HCT116 (cell line): Measurements from ENCODE around the gene CACNG5. TPM values are rescaled to one million over a fixed set of nuclear protein-coding genes. Genes with fewer than 3 reads are reported as not detected.

Experiments
- ATAC-seq: fragments of 200-7000 bp; cut with Tn5 transposase; 2 replicates; pipeline ENCODE4 v1.9.1; 2020; ENCODE audit warnings: mild to moderate bottlenecking, moderate library complexity
- BruUV-seq: library from RNA; stranded (reverse); fragments of 400-500 nt; replicated peaks from 2 replicates; lab custom pipeline; 2021; lab: Mats Ljungman, UMichigan
- CTCF ChIA-PET: fragments of 300-600 bp; sonication (Branson Sonifier 250); formaldehyde crosslinking; loops from one replicate; lab custom pipeline; 2021; ENCODE audit warnings: antibody characterized with exemption; lab: Charles Lee
- POLR2A ChIA-PET: fragments of 300-600, 350-600 bp; sonication (Branson Sonifier 250); formaldehyde crosslinking; loops from one replicate; lab custom pipeline; 2021; ENCODE audit warnings: antibody characterized with exemption; lab: Charles Lee
- RAD21 ChIA-PET, 2 experiments: fragments of 300-600 bp; sonication (Branson Sonifier 250); formaldehyde crosslinking; loops; one replicate each; lab custom pipeline; 2023; ENCODE audit warnings: low total read pairs in 2 of 2; ENCODE audit not compliant: uncharacterized antibody in 2 of 2, unreplicated experiment in 2 of 2, low non-redundant PET in 1 of 2; lab: Charles Lee
- DNase-seq: peaks from one replicate; pipeline ENCODE4 v3.0.0-alpha.2; 2010; ENCODE audit warnings: low read depth, low spot score
- H2AFZ ChIP-seq: fragments of 200-600 bp; shearing (Covaris generic), sonication (generic); 2 replicates; pipeline ENCODE4 v1.6.1; 2017; ENCODE audit warnings: low read depth, mixed run types, mixed read lengths, antibody characterized with exemption, low read length; ENCODE audit not compliant: poor library complexity, severe bottlenecking
- H3K27ac ChIP-seq: 2 replicates; pipeline ENCODE4 v1.5.1; 2012; ENCODE audit warnings: low read depth, low read length
- H3K27me3 ChIP-seq: fragments of 200-600 bp; sonication (generic); 2 replicates; pipeline ENCODE4 v1.6.1; 2016; ENCODE audit warnings: mixed run types, low read length, mixed read lengths; ENCODE audit not compliant: insufficient read depth
- H3K36me3 ChIP-seq, 2 experiments: fragments of 200-500 bp in 1 of 2; fragments of 200-600 bp in 1 of 2; sonication (Bioruptor generic) in 1 of 2; sonication (generic) in 1 of 2; 2 replicates each; pipeline versions ENCODE4 v1.5.1 to v1.6.1; 2014 to 2016; ENCODE audit warnings: low read length in 2 of 2, inconsistent platforms in 1 of 2, mixed read lengths in 1 of 2, mixed run types in 1 of 2; ENCODE audit not compliant: insufficient read depth in 2 of 2, control insufficient read depth in 1 of 2
- H3K4me1 ChIP-seq, 2 experiments: fragments of 200-600 bp in 1 of 2; sonication (generic) in 1 of 2; 2 replicates each; pipeline versions ENCODE4 v1.5.1 to v1.6.1; 2012 to 2017; ENCODE audit warnings: low read length in 2 of 2, inconsistent platforms in 1 of 2, mild to moderate bottlenecking in 1 of 2, mixed read lengths in 1 of 2, mixed run types in 1 of 2, moderate library complexity in 1 of 2; ENCODE audit not compliant: insufficient read depth in 2 of 2, control insufficient read depth in 1 of 2
- H3K4me2 ChIP-seq: fragments of 200-600 bp; sonication (generic); 2 replicates; pipeline ENCODE4 v1.6.1; 2017; ENCODE audit warnings: mixed run types, low read length, mixed read lengths
- H3K4me3 ChIP-seq, 2 experiments: fragments of 200-600 bp in 1 of 2; sonication (generic) in 1 of 2; replicated peaks in 1 of 2; 2 replicates each; pipeline ENCODE4 v1.5.1; 2011 to 2016; ENCODE audit warnings: low read length in 2 of 2, control low read depth in 1 of 2, low read depth in 1 of 2, mild to moderate bottlenecking in 1 of 2, mixed read lengths in 1 of 2, mixed run types in 1 of 2
- H3K79me2 ChIP-seq: fragments of 200-600 bp; sonication (generic); 2 replicates; pipeline ENCODE4 v1.6.1; 2017; ENCODE audit warnings: mild to moderate bottlenecking, mixed run types, low read length, moderate library complexity, mixed read lengths; ENCODE audit not compliant: insufficient read depth
- H3K9ac ChIP-seq: fragments of 200-600 bp; sonication (generic); 2 replicates; pipeline ENCODE4 v1.6.1; 2016; ENCODE audit warnings: low read length, mixed read lengths
- H3K9me2 ChIP-seq: fragments of 200-600 bp; sonication (generic), shearing (Covaris generic); 2 replicates; pipeline ENCODE4 v1.6.1; 2017; ENCODE audit warnings: mixed run types, mild to moderate bottlenecking, moderate library complexity; ENCODE audit not compliant: insufficient read depth
- H3K9me3 ChIP-seq, 2 experiments: fragments of 200-500 bp in 1 of 2; fragments of 200-600 bp in 1 of 2; sonication (Bioruptor generic) in 1 of 2; sonication (generic) in 1 of 2; 2 replicates each; pipeline ENCODE4 v1.6.1; 2014 to 2017; ENCODE audit warnings: low read length in 2 of 2, mixed read lengths in 2 of 2, inconsistent platforms in 1 of 2, low read depth in 1 of 2, mild to moderate bottlenecking in 1 of 2, mixed run types in 1 of 2, moderate library complexity in 1 of 2; ENCODE audit not compliant: control insufficient read depth in 1 of 2, insufficient read depth in 1 of 2
- H4K20me1 ChIP-seq: fragments of 200-600 bp; sonication (generic), shearing (Covaris generic); 2 replicates; pipeline ENCODE4 v1.6.1; 2017; ENCODE audit warnings: mixed run types, mild to moderate bottlenecking, moderate library complexity; ENCODE audit not compliant: insufficient read depth
- CBX3 ChIP-seq: IDR thresholded peaks from 2 replicates; pipeline ENCODE4 v1.6.1; 2012; ENCODE audit warnings: low read depth
- CTCF ChIP-seq, 3 experiments: fragments of 200-600 bp in 1 of 3; sonication (generic) in 1 of 3; IDR thresholded peaks in 2 of 3; conservative IDR thresholded peaks in 1 of 3; 2 replicates each; pipeline ENCODE4 v1.5.1; 2012 to 2017; ENCODE audit warnings: low read depth in 2 of 3, low read length in 2 of 3, antibody characterized with exemption in 1 of 3, borderline replicate concordance in 1 of 3, control low read depth in 1 of 3, mild to moderate bottlenecking in 1 of 3, mixed read lengths in 1 of 3, mixed run types in 1 of 3, moderate library complexity in 1 of 3; ENCODE audit not compliant: insufficient read depth in 1 of 3
- JUND ChIP-seq: IDR thresholded peaks from 2 replicates; pipeline ENCODE4 v1.6.1; 2012
- MAX ChIP-seq: IDR thresholded peaks from 2 replicates; pipeline ENCODE4 v1.6.1; 2012
- SP1 ChIP-seq: IDR thresholded peaks from 2 replicates; pipeline ENCODE4 v1.6.1; 2012; ENCODE audit warnings: low read depth
- ZBTB33 ChIP-seq: IDR thresholded peaks from 2 replicates; pipeline ENCODE4 v1.6.1; 2011; ENCODE audit warnings: mild to moderate bottlenecking, low read length, moderate library complexity; ENCODE audit not compliant: insufficient replicate concordance; ENCODE audit errors: extremely low read depth
- ZNF274 ChIP-seq: fragments of 200-500 bp; sonication (Bioruptor generic); IDR thresholded peaks from 2 replicates; pipeline ENCODE4 v1.6.1; 2014; ENCODE audit warnings: mild to moderate bottlenecking, low read depth, low read length, inconsistent platforms
- intact Hi-C: fragments of 100-400 bp; cut with micrococcal nuclease; formaldehyde crosslinking; loops from 2 replicates; pipeline ENCODE4 v1.10.0; 2022
- total RNA-seq: library from RNA; stranded (reverse); gene quantifications from one replicate; pipeline ENCODE4 v1.2.1, GENCODE V29; 2021; ENCODE audit not compliant: unreplicated experiment

The CACNG5 gene
- total RNA-seq, 1 experiment from 2014 or later: not detected

- no peaks in the 10 kb centered on the region for H3K27me3 ChIP-seq
- TF ChIP-seq ZNF274 (no peak), SP1 (no peak), MAX (no peak), CTCF (IDR thresholded peaks at IDR 0.05 in 2 of 3, conservative IDR thresholded peaks at IDR 0.05 in 1 of 3; ENCODE audit: borderline replicate concordance in 1 of 3, insufficient read depth in 1 of 3, low read depth in 2 of 3, low read length in 2 of 3) (no peak), JUND (no peak), ZBTB33 (no peak), CBX3 (no peak)
- TF ChIP-seq, all 23 proteins: peak for 0
- DNase-seq (no peak), ATAC-seq (no peak)
- no peaks in the 10 kb centered on the region for H4K20me1 ChIP-seq
- no peaks in the 10 kb centered on the region for H3K36me3 ChIP-seq
- no peak overlapping the region for H3K4me2 ChIP-seq
- 0 out of 4 replicates have a peak, but pooled peaks cover 0 to 3% of the 10 kb centered on the region in 2 experiments for H3K4me1 ChIP-seq
- H3K9ac ChIP-seq: no peak overlapping the region
- peaks cover 0 to 7% of the 10 kb centered on the region in 2 experiments; a peak in 2 of 4 replicates for H3K9me3 ChIP-seq
- ChIA-PET CTCF (interaction anchor here (1.5 kb wide), 1 partner anchor 41 kb away, joined by 4 read pairs; no protein-coding TSS in a partner anchor), RAD21 (no interaction called here), POLR2A (interaction anchor here (0.7 kb wide), 1 partner anchor 8 kb away, joined by 3 read pairs; no protein-coding TSS in a partner anchor)
- H3K27ac ChIP-seq: no peak overlapping the region
- intact Hi-C loops: loop anchor here (5.0 kb wide), 1 partner anchor 123 kb away; no protein-coding TSS in a partner anchor
- H3K9me2 ChIP-seq: no peaks in the 10 kb centered on the region
- no peak overlapping the region for H3K4me3 ChIP-seq
- no peak overlapping the region for H2AFZ ChIP-seq
- BruUV-seq: no TSS peak
- no peaks in the 10 kb centered on the region for H3K79me2 ChIP-seq
Measured at GRCh38 chr17:66859353-66859752, 24.4 kb downstream of the CACNG5 start.
